HCT116 (cell line): ENCODE results near the gene MYH15. TPM values are rescaled to one million over a fixed set of nuclear protein-coding genes. Genes with fewer than 3 reads are reported as not detected.

Experiments
- ATAC-seq: fragments of 200-7000 bp; cut with Tn5 transposase; 2 replicates; pipeline ENCODE4 v1.9.1; 2020; ENCODE audit warnings: mild to moderate bottlenecking, moderate library complexity
- BruUV-seq: library from RNA; stranded (reverse); fragments of 400-500 nt; replicated peaks from 2 replicates; lab custom pipeline; 2021; lab: Mats Ljungman, UMichigan
- CTCF ChIA-PET: fragments of 300-600 bp; sonication (Branson Sonifier 250); formaldehyde crosslinking; loops from one replicate; lab custom pipeline; 2021; ENCODE audit warnings: antibody characterized with exemption; lab: Charles Lee
- POLR2A ChIA-PET: fragments of 300-600, 350-600 bp; sonication (Branson Sonifier 250); formaldehyde crosslinking; loops from one replicate; lab custom pipeline; 2021; ENCODE audit warnings: antibody characterized with exemption; lab: Charles Lee
- RAD21 ChIA-PET, 2 experiments: fragments of 300-600 bp; sonication (Branson Sonifier 250); formaldehyde crosslinking; loops; one replicate each; lab custom pipeline; 2023; ENCODE audit warnings: low total read pairs in 2 of 2; ENCODE audit not compliant: uncharacterized antibody in 2 of 2, unreplicated experiment in 2 of 2, low non-redundant PET in 1 of 2; lab: Charles Lee
- DNase-seq: peaks from one replicate; pipeline ENCODE4 v3.0.0-alpha.2; 2010; ENCODE audit warnings: low read depth, low spot score
- H2AFZ ChIP-seq: fragments of 200-600 bp; shearing (Covaris generic), sonication (generic); 2 replicates; pipeline ENCODE4 v1.6.1; 2017; ENCODE audit warnings: low read depth, mixed run types, mixed read lengths, antibody characterized with exemption, low read length; ENCODE audit not compliant: poor library complexity, severe bottlenecking
- H3K27ac ChIP-seq: 2 replicates; pipeline ENCODE4 v1.5.1; 2012; ENCODE audit warnings: low read depth, low read length
- H3K27me3 ChIP-seq: fragments of 200-600 bp; sonication (generic); 2 replicates; pipeline ENCODE4 v1.6.1; 2016; ENCODE audit warnings: mixed run types, low read length, mixed read lengths; ENCODE audit not compliant: insufficient read depth
- H3K36me3 ChIP-seq, 2 experiments: fragments of 200-500 bp in 1 of 2; fragments of 200-600 bp in 1 of 2; sonication (Bioruptor generic) in 1 of 2; sonication (generic) in 1 of 2; 2 replicates each; pipeline versions ENCODE4 v1.5.1 to v1.6.1; 2014 to 2016; ENCODE audit warnings: low read length in 2 of 2, inconsistent platforms in 1 of 2, mixed read lengths in 1 of 2, mixed run types in 1 of 2; ENCODE audit not compliant: insufficient read depth in 2 of 2, control insufficient read depth in 1 of 2
- H3K4me1 ChIP-seq, 2 experiments: fragments of 200-600 bp in 1 of 2; sonication (generic) in 1 of 2; 2 replicates each; pipeline versions ENCODE4 v1.5.1 to v1.6.1; 2012 to 2017; ENCODE audit warnings: low read length in 2 of 2, inconsistent platforms in 1 of 2, mild to moderate bottlenecking in 1 of 2, mixed read lengths in 1 of 2, mixed run types in 1 of 2, moderate library complexity in 1 of 2; ENCODE audit not compliant: insufficient read depth in 2 of 2, control insufficient read depth in 1 of 2
- H3K4me2 ChIP-seq: fragments of 200-600 bp; sonication (generic); 2 replicates; pipeline ENCODE4 v1.6.1; 2017; ENCODE audit warnings: mixed run types, low read length, mixed read lengths
- H3K4me3 ChIP-seq, 2 experiments: fragments of 200-600 bp in 1 of 2; sonication (generic) in 1 of 2; replicated peaks in 1 of 2; 2 replicates each; pipeline ENCODE4 v1.5.1; 2011 to 2016; ENCODE audit warnings: low read length in 2 of 2, control low read depth in 1 of 2, low read depth in 1 of 2, mild to moderate bottlenecking in 1 of 2, mixed read lengths in 1 of 2, mixed run types in 1 of 2
- H3K79me2 ChIP-seq: fragments of 200-600 bp; sonication (generic); 2 replicates; pipeline ENCODE4 v1.6.1; 2017; ENCODE audit warnings: mild to moderate bottlenecking, mixed run types, low read length, moderate library complexity, mixed read lengths; ENCODE audit not compliant: insufficient read depth
- H3K9ac ChIP-seq: fragments of 200-600 bp; sonication (generic); 2 replicates; pipeline ENCODE4 v1.6.1; 2016; ENCODE audit warnings: low read length, mixed read lengths
- H3K9me2 ChIP-seq: fragments of 200-600 bp; sonication (generic), shearing (Covaris generic); 2 replicates; pipeline ENCODE4 v1.6.1; 2017; ENCODE audit warnings: mixed run types, mild to moderate bottlenecking, moderate library complexity; ENCODE audit not compliant: insufficient read depth
- H3K9me3 ChIP-seq, 2 experiments: fragments of 200-500 bp in 1 of 2; fragments of 200-600 bp in 1 of 2; sonication (Bioruptor generic) in 1 of 2; sonication (generic) in 1 of 2; 2 replicates each; pipeline ENCODE4 v1.6.1; 2014 to 2017; ENCODE audit warnings: low read length in 2 of 2, mixed read lengths in 2 of 2, inconsistent platforms in 1 of 2, low read depth in 1 of 2, mild to moderate bottlenecking in 1 of 2, mixed run types in 1 of 2, moderate library complexity in 1 of 2; ENCODE audit not compliant: control insufficient read depth in 1 of 2, insufficient read depth in 1 of 2
- H4K20me1 ChIP-seq: fragments of 200-600 bp; sonication (generic), shearing (Covaris generic); 2 replicates; pipeline ENCODE4 v1.6.1; 2017; ENCODE audit warnings: mixed run types, mild to moderate bottlenecking, moderate library complexity; ENCODE audit not compliant: insufficient read depth
- CBX3 ChIP-seq: IDR thresholded peaks from 2 replicates; pipeline ENCODE4 v1.6.1; 2012; ENCODE audit warnings: low read depth
- EGR1 ChIP-seq: IDR thresholded peaks from 2 replicates; pipeline ENCODE4 v1.6.1; 2012; ENCODE audit warnings: low read depth
- ELF1 ChIP-seq: IDR thresholded peaks from 2 replicates; pipeline ENCODE4 v1.6.1; 2012; ENCODE audit warnings: low read depth, borderline replicate concordance
- EZH2 ChIP-seq: fragments of 200-600 bp; sonication (generic); IDR thresholded peaks from 2 replicates; pipeline ENCODE4 v1.6.1; 2017; ENCODE audit warnings: antibody characterized with exemption, mixed run types
- EZH2phosphoT487 ChIP-seq: fragments of 200-600 bp; IDR thresholded peaks from 2 replicates; pipeline ENCODE4 v1.6.1; 2018; ENCODE audit warnings: antibody characterized with exemption, borderline replicate concordance
- JUND ChIP-seq: IDR thresholded peaks from 2 replicates; pipeline ENCODE4 v1.6.1; 2012
- MAX ChIP-seq: IDR thresholded peaks from 2 replicates; pipeline ENCODE4 v1.6.1; 2012
- POLR2A ChIP-seq: IDR thresholded peaks from 2 replicates; pipeline ENCODE4 v1.7.0; 2011; ENCODE audit warnings: borderline replicate concordance; ENCODE audit not compliant: insufficient read depth, insufficient read length; ENCODE audit errors: extremely low read depth
- POLR2AphosphoS5 ChIP-seq: IDR thresholded peaks from 2 replicates; pipeline ENCODE4 v1.6.1; 2011; ENCODE audit warnings: mild to moderate bottlenecking, low read depth, low read length, moderate library complexity
- RAD21 ChIP-seq: IDR thresholded peaks from 2 replicates; pipeline ENCODE4 v1.6.1; 2012; ENCODE audit warnings: low read depth, mild to moderate bottlenecking
- SIN3A ChIP-seq: IDR thresholded peaks from 2 replicates; pipeline ENCODE4 v1.6.1; 2012; ENCODE audit warnings: low read depth
- YY1 ChIP-seq: IDR thresholded peaks from 2 replicates; pipeline ENCODE4 v1.6.1; 2011; ENCODE audit warnings: low read length, low read depth, moderate library complexity, mild to moderate bottlenecking; ENCODE audit not compliant: insufficient replicate concordance; ENCODE audit errors: extremely low read depth
- ZFX ChIP-seq: fragments of 450-650 bp; IDR thresholded peaks from 2 replicates; pipeline ENCODE4 v1.6.1; 2017
- intact Hi-C: fragments of 100-400 bp; cut with micrococcal nuclease; formaldehyde crosslinking; loops from 2 replicates; pipeline ENCODE4 v1.10.0; 2022
- total RNA-seq: library from RNA; stranded (reverse); gene quantifications from one replicate; pipeline ENCODE4 v1.2.1, GENCODE V29; 2021; ENCODE audit not compliant: unreplicated experiment
- TF ChIP-seq, protein P1 (sequence below), 3 experiments: fragments of 200-600 bp in 1 of 3; sonication (generic) in 1 of 3; IDR thresholded peaks in 2 of 3; conservative IDR thresholded peaks in 1 of 3; 2 replicates each; pipeline ENCODE4 v1.5.1; 2012 to 2017; ENCODE audit warnings: low read depth in 2 of 3, low read length in 2 of 3, antibody characterized with exemption in 1 of 3, borderline replicate concordance in 1 of 3, control low read depth in 1 of 3, mild to moderate bottlenecking in 1 of 3, mixed read lengths in 1 of 3, mixed run types in 1 of 3, moderate library complexity in 1 of 3; ENCODE audit not compliant: insufficient read depth in 1 of 3
- TF ChIP-seq, protein P2 (sequence below): IDR thresholded peaks from 2 replicates; pipeline ENCODE4 v1.6.1; 2012
- TF ChIP-seq, protein P3 (sequence below): IDR thresholded peaks from 2 replicates; pipeline ENCODE4 v1.6.1; 2011; ENCODE audit warnings: mild to moderate bottlenecking, low read length, moderate library complexity; ENCODE audit not compliant: insufficient replicate concordance; ENCODE audit errors: extremely low read depth

The MYH15 gene
- total RNA-seq, 1 experiment from 2014 or later, result 11.2 TPM

- ATAC-seq (no peak), DNase-seq (no peak)
- Histone ChIP-seq H3K36me3 (no peaks in the 10 kb centered on the region), H3K9me2 (no peaks in the 10 kb centered on the region), H3K9ac (no peak overlapping the region), H3K27me3 (no peaks in the 10 kb centered on the region), H2AFZ (no peak overlapping the region), H3K4me1 (no peaks in the 10 kb centered on the region), H3K79me2 (no peaks in the 10 kb centered on the region), H4K20me1 (no peaks in the 10 kb centered on the region), H3K4me2 (no peak overlapping the region), H3K9me3 (no peaks in the 10 kb centered on the region), H3K4me3 (no peak overlapping the region), H3K27ac (no peak overlapping the region)
- intact Hi-C loops, result no loop called here
- ChIA-PET CTCF (no interaction called here), RAD21 (no interaction called here), POLR2A (no interaction called here)
- TF ChIP-seq MAX (no peak), POLR2AphosphoS5 (no peak), YY1 (no peak), RAD21 (no peak), ZFX (no peak), EZH2phosphoT487 (no peak), POLR2A (no peak), SIN3A (no peak), CBX3 (no peak), EZH2 (no peak), EGR1 (no peak), ELF1 (no peak), JUND (no peak)
- TF ChIP-seq, protein P1, sequence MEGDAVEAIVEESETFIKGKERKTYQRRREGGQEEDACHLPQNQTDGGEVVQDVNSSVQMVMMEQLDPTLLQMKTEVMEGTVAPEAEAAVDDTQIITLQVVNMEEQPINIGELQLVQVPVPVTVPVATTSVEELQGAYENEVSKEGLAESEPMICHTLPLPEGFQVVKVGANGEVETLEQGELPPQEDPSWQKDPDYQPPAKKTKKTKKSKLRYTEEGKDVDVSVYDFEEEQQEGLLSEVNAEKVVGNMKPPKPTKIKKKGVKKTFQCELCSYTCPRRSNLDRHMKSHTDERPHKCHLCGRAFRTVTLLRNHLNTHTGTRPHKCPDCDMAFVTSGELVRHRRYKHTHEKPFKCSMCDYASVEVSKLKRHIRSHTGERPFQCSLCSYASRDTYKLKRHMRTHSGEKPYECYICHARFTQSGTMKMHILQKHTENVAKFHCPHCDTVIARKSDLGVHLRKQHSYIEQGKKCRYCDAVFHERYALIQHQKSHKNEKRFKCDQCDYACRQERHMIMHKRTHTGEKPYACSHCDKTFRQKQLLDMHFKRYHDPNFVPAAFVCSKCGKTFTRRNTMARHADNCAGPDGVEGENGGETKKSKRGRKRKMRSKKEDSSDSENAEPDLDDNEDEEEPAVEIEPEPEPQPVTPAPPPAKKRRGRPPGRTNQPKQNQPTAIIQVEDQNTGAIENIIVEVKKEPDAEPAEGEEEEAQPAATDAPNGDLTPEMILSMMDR (IDR thresholded peaks at IDR 0.05 in 2 of 3, conservative IDR thresholded peaks at IDR 0.05 in 1 of 3; ENCODE audit: borderline replicate concordance in 1 of 3, insufficient read depth in 1 of 3, low read depth in 2 of 3, low read length in 2 of 3), result no peak
- TF ChIP-seq, protein P2, sequence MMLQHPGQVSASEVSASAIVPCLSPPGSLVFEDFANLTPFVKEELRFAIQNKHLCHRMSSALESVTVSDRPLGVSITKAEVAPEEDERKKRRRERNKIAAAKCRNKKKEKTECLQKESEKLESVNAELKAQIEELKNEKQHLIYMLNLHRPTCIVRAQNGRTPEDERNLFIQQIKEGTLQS, result no peak
- TF ChIP-seq, protein P3, sequence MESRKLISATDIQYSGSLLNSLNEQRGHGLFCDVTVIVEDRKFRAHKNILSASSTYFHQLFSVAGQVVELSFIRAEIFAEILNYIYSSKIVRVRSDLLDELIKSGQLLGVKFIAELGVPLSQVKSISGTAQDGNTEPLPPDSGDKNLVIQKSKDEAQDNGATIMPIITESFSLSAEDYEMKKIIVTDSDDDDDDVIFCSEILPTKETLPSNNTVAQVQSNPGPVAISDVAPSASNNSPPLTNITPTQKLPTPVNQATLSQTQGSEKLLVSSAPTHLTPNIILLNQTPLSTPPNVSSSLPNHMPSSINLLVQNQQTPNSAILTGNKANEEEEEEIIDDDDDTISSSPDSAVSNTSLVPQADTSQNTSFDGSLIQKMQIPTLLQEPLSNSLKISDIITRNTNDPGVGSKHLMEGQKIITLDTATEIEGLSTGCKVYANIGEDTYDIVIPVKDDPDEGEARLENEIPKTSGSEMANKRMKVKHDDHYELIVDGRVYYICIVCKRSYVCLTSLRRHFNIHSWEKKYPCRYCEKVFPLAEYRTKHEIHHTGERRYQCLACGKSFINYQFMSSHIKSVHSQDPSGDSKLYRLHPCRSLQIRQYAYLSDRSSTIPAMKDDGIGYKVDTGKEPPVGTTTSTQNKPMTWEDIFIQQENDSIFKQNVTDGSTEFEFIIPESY, result no peak
- no TSS peak for BruUV-seq
Measured at GRCh38 chr3:108331792-108332191, 178.6 kb downstream of the MYH15 start.

Other genes starting within 250 kb of the MYH15 start
- not detected for gene HHLA2, start 214.0 kb downstream of the MYH15 start, total RNA-seq
- gene CIP2A, start 78.8 kb upstream of the MYH15 start, total RNA-seq, result 41.6 TPM
- gene DZIP3, start 79.1 kb upstream of the MYH15 start, total RNA-seq, result 19.4 TPM
- gene RETNLB, start 246.8 kb upstream of the MYH15 start, total RNA-seq, result not detected